ENCODE measurements around the gene OLFML2A. TPM values are rescaled to one million over a fixed set of nuclear protein-coding genes. Genes with fewer than 3 reads are reported as not detected.
A peak's percentile ranks its signal among the peaks of the same experiment; 100 is the strongest.

Gene OLFML2A
- total and polyA plus RNA-seq, 2 of the 4 experiments (the other 2 are of a cell fraction), result 2.0 to 5.9 TPM

DNA sequence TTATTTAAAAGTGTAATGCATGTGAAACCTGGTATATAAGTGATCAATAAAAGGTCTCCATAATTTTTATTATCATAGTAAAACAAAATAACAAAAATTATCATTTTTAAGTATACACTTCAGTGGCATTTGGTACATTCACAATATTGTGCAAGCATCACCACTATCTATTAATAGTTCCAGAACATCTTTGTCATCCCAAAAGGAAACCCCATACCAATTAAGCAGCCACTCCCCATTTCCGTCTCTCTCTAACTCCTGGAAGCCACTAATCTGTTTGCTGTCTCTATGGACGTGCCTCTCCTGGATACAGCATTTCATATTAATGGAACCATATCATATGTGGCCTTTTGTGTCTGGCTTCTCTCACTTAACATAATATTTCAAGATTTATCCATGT is 7.6 kb downstream of the OLFML2A start:
- Histone ChIP-seq H2BK5ac (ENCODE audit: low read depth, low read length, poor library complexity, severe bottlenecking) (no peak overlapping the region), H3K4me2 (ENCODE audit: low read depth, low read length) (no peak overlapping the region), H3K36me3 (ENCODE audit: control insufficient read depth, insufficient read depth, low read length) (peaks cover 6% of the 10 kb centered on the region; the same call in 1 of the 2 replicates), H3K9me3 (ENCODE audit: control insufficient read depth, insufficient read depth, low read length) (no peaks in the 10 kb centered on the region), H3K9ac (ENCODE audit: low read depth, low read length) (no peak overlapping the region), H3K4ac (ENCODE audit: low read depth, low read length) (no peak overlapping the region), H3K27ac (ENCODE audit: insufficient read depth, low read length) (no peak overlapping the region), H3K18ac (ENCODE audit: low read depth, low read length) (no peak overlapping the region), H2BK15ac (ENCODE audit: low read depth, low read length) (no peak overlapping the region), H2BK120ac (ENCODE audit: low read depth, low read length) (no peak overlapping the region), H3K9me1 (ENCODE audit: insufficient read depth, low read length) (0 out of 2 replicates have a peak, but pooled peaks cover 4% of the 10 kb centered on the region), H2AK5ac (ENCODE audit: low read depth, low read length) (no peak overlapping the region), H3K27me3 (ENCODE audit: control insufficient read depth, insufficient read depth, low read length) (no peaks in the 10 kb centered on the region), H4K20me1 (ENCODE audit: insufficient read depth, low read length) (no peaks in the 10 kb centered on the region), H3K79me1 (ENCODE audit: low read depth in 1 of 2, low read length in 2 of 2) (no peaks in the 10 kb centered on the region), H3K14ac (replicated peaks; ENCODE audit: low read depth, low read length) (no peak overlapping the region), H4K5ac (ENCODE audit: low read depth, low read length) (no peak overlapping the region), H4K8ac (ENCODE audit: low read depth in 2 of 2, low read length in 2 of 2) (no peak overlapping the region), H2BK20ac (ENCODE audit: low read depth, low read length) (no peak overlapping the region), H3K4me3 (ENCODE audit: insufficient read depth, low read depth, low read length) (no peak overlapping the region), H3K56ac (ENCODE audit: extremely low read depth, insufficient read depth, low read length) (no peak overlapping the region), H3K4me1 (ENCODE audit: control insufficient read depth, insufficient read depth, low read length) (peaks cover 12% of the 10 kb centered on the region), H2AFZ (replicated peaks; ENCODE audit: low read length, poor library complexity) (no peak overlapping the region), H2AK9ac (replicated peaks; ENCODE audit: low read depth, low read length, poor library complexity) (no peak overlapping the region), H3K23ac (ENCODE audit: low read depth, low read length) (no peak overlapping the region), H4K91ac (ENCODE audit: insufficient read depth, low read depth, low read length) (no peak overlapping the region)
- in situ Hi-C loops (cut with MboI; ENCODE audit: low sequenced_read_pairs) (no loop called here), intact Hi-C loops (cut with micrococcal nuclease) (no loop called here), dilution Hi-C loops (cut with HindIII; ENCODE audit: low sequenced_read_pairs, unreplicated experiment) (no loop called here)
- peak; percentile 78 for TF ChIP-seq CEBPB (IDR thresholded peaks at IDR 0.05; ENCODE audit: low read depth, low read length)
- no peak for TF ChIP-seq MXI1 (IDR thresholded peaks at IDR 0.05; ENCODE audit: borderline replicate concordance, low read depth, low read length)
- no peak for TF ChIP-seq FOS (IDR thresholded peaks at IDR 0.05; ENCODE audit: low read depth, low read length)
- TF ChIP-seq RFX5 (IDR thresholded peaks at IDR 0.05; ENCODE audit: low read depth, low read length), result no peak
- TF ChIP-seq ELK1 (IDR thresholded peaks at IDR 0.05; ENCODE audit: borderline replicate concordance, low read depth, low read length), result no peak
- ChIA-PET CTCF (no interaction called here), POLR2A (ENCODE audit: unreplicated experiment) (no interaction called here)
- 31% methylated on average over 2 of the region's 2 CpGs; no CpG with 5 or more reads in 1 of the 2 experiments for WGBS, 2 experiments (ENCODE audit: extremely low coverage in 2 of 2, insufficient read length in 1 of 2)
- no TSS peak for BruUV-seq (replicated peaks)
- no peak for ATAC-seq (ENCODE audit: low read depth)
- DNase-seq, result no peak
